HUDEP-2 (cell line): ENCODE results near the gene HCST.
"Not testable (repeated sequence)": the region's sequence is repeated elsewhere in the genome, so short reads cannot be mapped to it uniquely, and the experiment has no call there.

Experiments used
- DNase-seq, 76 experiments: peaks; one replicate each; lab custom pipeline; 2025; ENCODE audit not compliant: unreplicated experiment in 76 of 76; lab: John Stamatoyannopoulos, UW

Gene HCST

GRCh38 chr19:35903550-35904179, 1.3 kb downstream of the HCST start:
- DNase-seq, result peak in 70 of 76 experiments; percentile 22 to 89 (median 72)

DNA sequence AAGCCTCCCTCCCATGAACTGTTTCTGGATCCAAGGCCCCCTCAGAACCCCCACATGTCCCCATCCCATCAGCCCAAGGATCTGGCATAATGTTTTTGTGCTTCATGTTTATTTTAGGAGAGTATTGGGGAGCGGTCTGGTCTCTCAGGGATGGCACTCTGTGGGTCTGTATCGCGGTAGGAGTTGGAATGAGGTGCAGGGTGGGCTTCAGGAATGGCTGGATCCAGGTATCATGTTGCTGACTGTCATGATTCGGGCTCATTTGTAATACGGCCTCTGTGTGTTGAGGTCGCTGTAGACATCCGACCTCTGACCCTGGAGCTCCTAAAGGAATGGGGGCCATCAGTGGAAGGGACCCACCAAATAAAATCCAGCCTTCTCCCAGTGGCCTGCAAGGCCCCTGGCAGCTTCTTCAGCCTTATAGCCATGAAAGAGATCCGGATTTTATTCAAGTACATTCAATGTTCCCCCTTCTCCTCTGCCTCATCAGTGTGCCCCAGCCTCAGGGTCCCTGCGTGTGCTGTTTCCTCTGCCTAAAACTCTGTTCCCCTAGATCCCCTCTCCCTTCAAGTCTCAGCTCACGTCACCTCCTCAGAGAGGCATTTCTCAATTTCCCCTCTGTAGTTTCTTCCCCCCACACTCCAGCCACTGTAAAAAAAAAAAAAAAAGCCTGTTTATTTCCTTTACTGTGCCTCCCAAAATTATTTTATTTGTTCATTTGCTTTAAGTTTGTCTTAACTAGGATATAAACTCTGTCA, 2.2 kb downstream of the HCST start:
- no peak for DNase-seq

DNA sequence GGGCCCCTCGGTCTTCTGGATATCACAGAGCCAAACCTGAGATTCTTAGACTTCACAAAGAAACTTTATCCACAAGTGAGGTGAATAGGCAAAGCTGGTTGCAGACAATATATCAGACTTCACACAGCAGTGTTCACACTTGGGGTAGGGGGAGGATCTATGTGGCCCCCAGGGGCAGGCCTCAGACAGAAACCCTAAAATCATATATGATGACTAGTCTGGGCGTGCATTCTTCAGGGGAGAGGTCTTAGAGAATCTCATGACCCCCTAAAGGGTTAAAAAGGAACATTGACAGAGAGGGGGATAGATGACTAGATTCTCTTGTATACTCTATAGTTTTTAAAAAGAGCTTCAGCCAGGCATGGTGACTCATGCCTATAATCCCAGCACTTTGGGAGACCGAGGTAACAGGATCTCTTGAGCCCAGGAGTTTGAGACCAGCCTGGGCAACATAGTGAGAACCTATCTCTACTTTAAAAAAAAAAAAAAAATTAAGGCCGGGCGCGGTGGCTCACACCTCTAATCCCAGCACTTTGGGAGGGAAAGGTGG, 2.9 kb downstream of the HCST start:
- no peak for DNase-seq

GRCh38 chr19:35907377-35907745, 5.0 kb downstream of the HCST start:
- no peak for DNase-seq

- no peak for DNase-seq
These were observed 5.7 kb downstream of the HCST start, which contains the start of gene TYROBP for GRCh38 chr19:35908010-35908441. Gene TYROBP, minus strand, starts transcription at chr19:35908295. Its CDS starts 67 bp downstream, at chr19:35908228.

DNA sequence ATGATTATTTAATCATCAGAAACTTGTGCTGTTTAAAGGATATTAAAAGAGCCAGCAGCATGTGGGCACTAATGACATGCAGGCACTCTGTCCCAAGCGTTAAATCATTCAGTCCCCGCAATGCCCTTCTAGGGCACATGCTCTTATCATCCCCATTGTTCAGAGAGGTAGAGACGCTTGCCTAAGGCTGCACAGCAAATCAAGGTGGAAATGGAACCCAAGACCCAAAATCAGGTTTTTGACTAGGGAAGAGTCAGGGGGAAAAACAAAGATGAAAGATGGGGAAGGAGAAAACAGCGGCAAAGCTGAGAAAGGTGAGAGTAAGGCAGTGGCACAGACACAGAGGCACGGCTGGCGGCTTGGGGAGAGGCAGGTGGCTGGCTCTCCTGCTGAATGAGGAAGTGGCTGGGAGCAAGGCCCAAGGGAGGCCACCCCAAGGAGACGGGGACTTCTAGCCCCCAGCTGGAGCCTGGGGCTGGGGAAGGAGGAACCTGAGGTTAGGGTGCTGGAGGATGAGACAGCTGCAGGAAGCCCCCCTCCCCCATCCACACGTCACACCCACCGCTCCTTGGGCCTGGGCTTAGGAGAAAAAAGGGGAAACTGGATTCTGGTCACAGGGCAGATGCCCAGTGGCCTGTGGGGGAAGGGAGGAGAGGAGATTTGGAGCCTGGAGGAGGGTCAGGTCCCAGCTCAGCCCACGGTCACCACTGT, 6.8 kb downstream of the HCST start:
- peak in 2 of 76 experiments; percentile 9 to 12 for DNase-seq

DNA sequence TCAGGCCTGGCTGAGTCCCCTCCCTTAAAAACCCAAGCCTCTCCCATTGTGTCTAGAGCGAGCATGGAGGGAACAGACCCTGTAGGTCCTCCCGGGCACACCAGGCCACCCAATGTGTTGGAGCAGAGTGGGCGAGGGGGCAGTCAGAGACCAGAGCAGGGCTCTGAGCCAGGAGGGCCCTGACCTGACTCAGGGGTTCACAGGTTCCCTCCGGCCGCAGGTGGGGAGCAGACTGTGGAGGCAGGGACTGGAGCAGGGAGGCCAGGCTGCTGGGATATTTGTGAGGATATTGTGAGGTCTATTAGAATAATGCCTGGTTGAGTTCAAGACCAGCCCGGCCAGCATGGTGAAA, 7.3 kb downstream of the HCST start:
- no peak for DNase-seq

- not testable (repeated sequence) for DNase-seq
These were observed 8.0 kb downstream of the HCST start for GRCh38 chr19:35910355-35910754.

GRCh38 chr19:35911173-35911572, 8.8 kb downstream of the HCST start:
- DNase-seq, result no peak

DNA sequence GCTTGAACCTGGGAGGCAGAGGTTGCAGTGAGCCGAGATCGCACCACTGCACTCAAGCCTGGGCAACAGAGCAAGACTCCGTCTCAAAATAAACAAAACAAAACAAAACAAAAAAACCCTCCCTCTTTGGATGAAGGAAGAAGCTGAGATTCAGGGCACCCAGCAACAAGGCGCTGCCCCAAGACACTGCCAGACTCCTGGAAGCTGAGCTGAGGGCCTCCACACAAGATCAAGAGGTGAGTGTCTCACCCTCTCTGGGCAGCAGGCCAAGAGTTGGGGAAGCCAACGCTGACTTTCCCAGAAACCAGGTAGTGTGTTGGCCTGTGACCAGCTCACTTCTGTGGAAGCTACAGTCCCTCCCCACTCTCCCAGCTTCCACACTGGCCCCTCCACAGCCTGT, 9.5 kb downstream of the HCST start:
- DNase-seq, result no peak

- DNase-seq, result no peak
These were observed 11.3 kb downstream of the HCST start for GRCh38 chr19:35913589-35913988.

- no peak for DNase-seq
These were observed 13.1 kb downstream of the HCST start for GRCh38 chr19:35915443-35915842.

GRCh38 chr19:35919306-35919705, 17.0 kb downstream of the HCST start:
- no peak for DNase-seq

GRCh38 chr19:35921012-35921411, 18.7 kb downstream of the HCST start:
- DNase-seq, result no peak

- DNase-seq, result no peak
These were observed 23.2 kb downstream of the HCST start for GRCh38 chr19:35925501-35925900.

DNA sequence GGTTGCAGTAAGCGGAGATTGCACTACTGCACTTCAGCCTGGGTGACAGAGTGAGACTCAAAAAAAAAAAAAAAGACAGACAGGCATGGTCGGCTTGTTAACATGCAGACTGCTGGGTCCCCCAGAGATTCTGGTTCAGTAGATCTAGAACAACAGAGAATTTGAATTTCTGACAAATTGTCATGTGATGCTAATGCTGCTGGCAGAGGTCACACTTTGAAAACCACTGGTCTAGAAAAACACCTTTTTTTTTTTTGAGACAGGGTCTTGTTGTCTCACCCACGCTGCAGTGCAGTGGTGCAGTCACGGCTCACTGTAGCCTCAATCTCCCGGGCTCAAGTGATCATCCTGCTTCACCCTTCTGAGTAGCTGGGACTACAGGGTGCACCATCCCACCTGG, 26.2 kb downstream of the HCST start:
- DNase-seq, result no peak

DNA sequence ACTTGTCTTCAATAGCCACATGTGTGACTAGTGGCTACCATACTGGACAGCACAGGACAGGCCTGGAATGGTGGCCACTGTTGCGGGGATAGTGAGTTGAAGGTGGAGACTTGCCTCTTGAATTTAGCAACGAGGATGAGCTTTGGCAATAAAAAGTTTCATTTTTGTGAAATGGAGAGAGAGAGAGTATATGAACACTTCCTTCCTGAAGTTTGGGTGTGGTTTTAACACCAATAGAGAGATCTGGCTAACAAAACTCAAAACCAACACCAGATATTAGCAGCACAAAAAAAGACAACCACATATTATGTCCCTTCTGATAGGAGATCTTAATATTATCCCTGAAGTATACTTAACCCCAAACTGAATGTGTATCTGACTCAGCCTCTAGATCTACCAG, 27.5 kb downstream of the HCST start:
- DNase-seq, result no peak

GRCh38 chr19:35931161-35931873, 29.0 kb downstream of the HCST start:
- peak; percentile 52 to 100 (median 100) for DNase-seq

DNA sequence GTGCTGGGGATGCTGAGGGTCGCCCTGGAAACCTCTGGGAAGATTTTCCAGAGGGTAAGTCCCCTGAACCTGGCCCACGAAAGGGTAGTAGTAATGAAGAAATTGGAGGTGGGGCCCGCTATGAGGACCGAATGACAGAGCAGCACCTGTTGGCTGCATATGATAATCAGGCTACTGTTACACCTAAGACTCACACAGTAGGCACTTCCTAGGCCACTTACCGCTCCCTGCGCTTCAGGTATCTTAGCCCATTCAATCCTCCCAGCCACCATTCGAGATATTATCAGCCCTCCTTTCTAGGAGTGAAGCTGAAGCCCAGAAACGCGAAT, 29.5 kb downstream of the HCST start:
- DNase-seq, result no peak

- DNase-seq, result no peak
These were observed 30.1 kb downstream of the HCST start for GRCh38 chr19:35932291-35932936.
